HepG2 (cell line): ENCODE data around the gene ELP4. TPM values are rescaled to one million over a fixed set of nuclear protein-coding genes. Genes with fewer than 3 reads are reported as not detected.

Source experiments
- ATAC-seq: fragments of 200-7000 bp; cut with Tn5 transposase; 3 replicates; pipeline ENCODE4 v1.9.1; 2020; ENCODE audit warnings: mild to moderate bottlenecking, moderate library complexity
- BruUV-seq: library from RNA; stranded (reverse); fragments of 400-500 nt; replicated peaks from 2 replicates; lab custom pipeline; 2021; lab: Mats Ljungman, UMichigan
- CTCF ChIA-PET: fragments of 300-600 bp; formaldehyde crosslinking; extraction: SDS; loops from one replicate; lab custom pipeline; 2021; ENCODE audit warnings: low total read pairs, inconsistent platforms, low intra/inter-chr PET ratio; lab: Yijun Ruan, JAX
- POLR2A ChIA-PET: fragments of 350-600 bp; sonication (Branson Sonifier 250); formaldehyde crosslinking; loops from one replicate; lab custom pipeline; 2020; ENCODE audit warnings: antibody characterized with exemption, inconsistent platforms; lab: Yijun Ruan, JAX
- DNase-seq: peaks from one replicate; pipeline ENCODE4 v3.0.0-alpha.2; 2015; ENCODE audit warnings: low spot score
- FAIRE-seq: peaks from 3 replicates; lab custom pipeline; 2011; peaks lifted over from hg19 to GRCh38; lab: Jason Lieb, UNC
- H2AFZ ChIP-seq: one replicate; pipeline ENCODE4 v1.6.1; 2011; ENCODE audit warnings: low read length, inconsistent platforms
- H3K27ac ChIP-seq: fragments of 300-600 bp; 3 replicates; pipeline ENCODE4 v1.8.0; 2011; ENCODE audit warnings: mixed run types, mild to moderate bottlenecking, mixed read lengths, low read length, inconsistent platforms; ENCODE audit not compliant: insufficient read depth; ENCODE audit errors: extremely low read length
- H3K27me3 ChIP-seq, 2 experiments: fragments of 200-600 bp in 1 of 2; 2 replicates in 1 of 2; 3 replicates in 1 of 2; pipeline versions ENCODE4 v1.6.0 to v1.8.0; 2011; ENCODE audit warnings: low read length in 2 of 2, mild to moderate bottlenecking in 2 of 2, moderate library complexity in 2 of 2, inconsistent platforms in 1 of 2; ENCODE audit not compliant: insufficient read depth in 2 of 2, control insufficient read depth in 1 of 2
- H3K36me3 ChIP-seq, 2 experiments: fragments of 200-600 bp in 1 of 2; replicated peaks in 1 of 2; 2 replicates in 1 of 2; 3 replicates in 1 of 2; pipeline versions ENCODE4 v1.5.1 to v1.8.0; 2011; ENCODE audit warnings: low read length in 2 of 2, inconsistent platforms in 1 of 2; ENCODE audit not compliant: insufficient read depth in 2 of 2, control insufficient read depth in 1 of 2
- H3K4me1 ChIP-seq: 2 replicates; pipeline ENCODE4 v1.5.1; 2012; ENCODE audit warnings: low read length, inconsistent platforms; ENCODE audit not compliant: insufficient read depth
- H3K4me2 ChIP-seq: 2 replicates; pipeline ENCODE4 v1.6.0; 2011; ENCODE audit warnings: low read depth, low read length, inconsistent platforms
- H3K4me3 ChIP-seq, 3 experiments: fragments of 200-600 bp in 1 of 3; sonication (generic), shearing (Covaris generic) in 1 of 3; replicated peaks in 1 of 3; 2 replicates each; pipeline ENCODE4 v1.5.1; 2011 to 2016; ENCODE audit warnings: low read length in 3 of 3, inconsistent platforms in 2 of 3, low read depth in 2 of 3, mild to moderate bottlenecking in 2 of 3, control low read depth in 1 of 3, mixed read lengths in 1 of 3; ENCODE audit not compliant: insufficient read depth in 1 of 3
- H3K79me2 ChIP-seq: one replicate; pipeline ENCODE4 v1.6.1; 2011; ENCODE audit warnings: low read length, inconsistent platforms; ENCODE audit not compliant: insufficient read depth
- H3K9ac ChIP-seq: 2 replicates; pipeline ENCODE4 v1.6.0; 2011; ENCODE audit warnings: mild to moderate bottlenecking, low read depth, low read length, inconsistent platforms; ENCODE audit not compliant: insufficient read depth
- H3K9me3 ChIP-seq: 2 replicates; pipeline ENCODE4 v1.5.1; 2012; ENCODE audit warnings: mild to moderate bottlenecking, low read length
- H4K20me1 ChIP-seq: 2 replicates; pipeline ENCODE4 v1.6.0; 2011; ENCODE audit warnings: inconsistent platforms, mild to moderate bottlenecking, low read length, moderate library complexity; ENCODE audit not compliant: insufficient read depth
- ARNTL ChIP-seq: sonication (generic); formaldehyde crosslinking; IDR thresholded peaks from 2 replicates; pipeline ENCODE4 v1.4.0; 2020; ENCODE audit warnings: mild to moderate bottlenecking, missing genetic modification reagents
- HNF1B ChIP-seq: sonication (generic); formaldehyde crosslinking; IDR thresholded peaks from 2 replicates; pipeline ENCODE4 v1.5.1; 2020; ENCODE audit warnings: mild to moderate bottlenecking, moderate library complexity, missing genetic modification reagents
- MED8 ChIP-seq: sonication (generic); formaldehyde crosslinking; IDR thresholded peaks from 2 replicates; pipeline ENCODE4 v1.8.1; 2023; ENCODE audit warnings: mild to moderate bottlenecking, missing genetic modification reagents; ENCODE audit not compliant: insufficient replicate concordance
- NPAS2 ChIP-seq: sonication (generic); formaldehyde crosslinking; IDR thresholded peaks from 2 replicates; pipeline ENCODE4 v1.8.0; 2022; ENCODE audit warnings: mild to moderate bottlenecking, missing genetic modification reagents, borderline replicate concordance
- POGZ ChIP-seq: sonication (generic); formaldehyde crosslinking; IDR thresholded peaks from 2 replicates; pipeline ENCODE4 v1.4.0; 2020; ENCODE audit warnings: mild to moderate bottlenecking, missing genetic modification reagents
- YEATS4 ChIP-seq: sonication (generic); formaldehyde crosslinking; IDR thresholded peaks from 2 replicates; pipeline ENCODE4 v1.4.0; 2020; ENCODE audit warnings: missing genetic modification reagents, borderline replicate concordance
- ZKSCAN1 ChIP-seq: fragments of 150-350 bp; IDR thresholded peaks from 2 replicates; pipeline ENCODE4 v1.6.1; 2014; ENCODE audit warnings: low read length
- ZNF235 ChIP-seq: sonication (generic); formaldehyde crosslinking; IDR thresholded peaks from 2 replicates; pipeline ENCODE4 v1.8.1; 2023; ENCODE audit warnings: mild to moderate bottlenecking, missing genetic modification reagents, borderline replicate concordance
- ZNF766 ChIP-seq: sonication (generic); formaldehyde crosslinking; IDR thresholded peaks from 2 replicates; pipeline ENCODE4 v1.5.0; 2020; ENCODE audit warnings: missing genetic modification reagents, borderline replicate concordance
- ZNF776 ChIP-seq: sonication (generic); formaldehyde crosslinking; IDR thresholded peaks from 2 replicates; pipeline ENCODE4 v1.4.0; 2020; ENCODE audit warnings: mild to moderate bottlenecking, missing genetic modification reagents
- WGBS: methylation state at CpG from one replicate; pipeline ENCODE4 v1.1.6; 2017; ENCODE audit warnings: low lambda C conversion rate; 5-methylcytosine and 5-hydroxymethylcytosine counted together
- in situ Hi-C: cut with HindIII; loops from 2 replicates; pipeline ENCODE4 v1.10.0; 2017; ENCODE audit warnings: low pct_unique_long_range_greater_than_20kb; ENCODE audit not compliant: extremely low pct_ligation_motif_present
- intact Hi-C: fragments of 100-400 bp; cut with micrococcal nuclease; formaldehyde crosslinking; loops from one replicate; pipeline ENCODE4 v1.10.0; 2022; ENCODE audit not compliant: unreplicated experiment
- polyA plus RNA-seq, 8 experiments: library from polyadenylated mRNA; depleted of rRNA in 3 of 8; stranded (reverse) in 7 of 8; unstranded in 1 of 8; fragments of >200 nt; fragmentation: Illumina TruSeq in 4 of 8; extraction: Trizol in 4 of 8; gene quantifications; 2 replicates each; pipeline versions ENCODE4 v1.2.1 to v1.2.3, GENCODE V29; 2011 to 2016; ENCODE audit warnings: low read depth in 4 of 8, missing spikeins in 1 of 8, mixed read lengths in 1 of 8; ENCODE audit not compliant: insufficient read depth in 1 of 8
- total RNA-seq, 5 experiments: library from RNA; depleted of rRNA; stranded (reverse); fragments of >200 nt; fragmentation: Illumina TruSeq; extraction: Trizol; gene quantifications; 2 replicates each; pipeline ENCODE4 v1.2.3, GENCODE V29; 2016; ENCODE audit warnings: low read depth in 1 of 5
- TF ChIP-seq, protein P1 (sequence below): sonication (generic); formaldehyde crosslinking; IDR thresholded peaks from 2 replicates; pipeline ENCODE4 v1.5.0; 2020; ENCODE audit warnings: missing genetic modification reagents
- TF ChIP-seq, protein P2 (sequence below): sonication (generic); formaldehyde crosslinking; IDR thresholded peaks from 2 replicates; pipeline ENCODE4 v1.5.0; 2020; ENCODE audit warnings: mild to moderate bottlenecking, missing genetic modification reagents, borderline replicate concordance

ELP4 gene
- total and polyA plus RNA-seq, 2 of the 13 experiments (the other 11 are each of a cell fraction or from before 2014, with no cell fraction given) = 12.8 to 19.1 TPM

GRCh38 chr11:31761636-31762035 is 252.1 kb downstream of the ELP4 start:
- ATAC-seq = no peak
- Histone ChIP-seq H3K79me2 (no peaks in the 10 kb centered on the region), H3K4me3 (no peak overlapping the region), H3K27me3 (no peaks in the 10 kb centered on the region), H3K9me3 (no peaks in the 10 kb centered on the region), H3K4me2 (no peak overlapping the region), H3K36me3 (no peaks in the 10 kb centered on the region), H3K4me1 (no peaks in the 10 kb centered on the region), H2AFZ (no peak overlapping the region), H4K20me1 (no peaks in the 10 kb centered on the region), H3K27ac (no peak overlapping the region), H3K9ac (no peak overlapping the region)
- FAIRE-seq = no peak
- WGBS = 96% methylated on average over 1 of the region's 1 CpG
- CTCF ChIA-PET = no interaction called here
- no TSS peak for BruUV-seq
- in situ Hi-C loops (no loop called here), intact Hi-C loops (no loop called here)
- no peak for DNase-seq
- POLR2A ChIA-PET = no interaction called here
- TF ChIP-seq, protein P1, sequence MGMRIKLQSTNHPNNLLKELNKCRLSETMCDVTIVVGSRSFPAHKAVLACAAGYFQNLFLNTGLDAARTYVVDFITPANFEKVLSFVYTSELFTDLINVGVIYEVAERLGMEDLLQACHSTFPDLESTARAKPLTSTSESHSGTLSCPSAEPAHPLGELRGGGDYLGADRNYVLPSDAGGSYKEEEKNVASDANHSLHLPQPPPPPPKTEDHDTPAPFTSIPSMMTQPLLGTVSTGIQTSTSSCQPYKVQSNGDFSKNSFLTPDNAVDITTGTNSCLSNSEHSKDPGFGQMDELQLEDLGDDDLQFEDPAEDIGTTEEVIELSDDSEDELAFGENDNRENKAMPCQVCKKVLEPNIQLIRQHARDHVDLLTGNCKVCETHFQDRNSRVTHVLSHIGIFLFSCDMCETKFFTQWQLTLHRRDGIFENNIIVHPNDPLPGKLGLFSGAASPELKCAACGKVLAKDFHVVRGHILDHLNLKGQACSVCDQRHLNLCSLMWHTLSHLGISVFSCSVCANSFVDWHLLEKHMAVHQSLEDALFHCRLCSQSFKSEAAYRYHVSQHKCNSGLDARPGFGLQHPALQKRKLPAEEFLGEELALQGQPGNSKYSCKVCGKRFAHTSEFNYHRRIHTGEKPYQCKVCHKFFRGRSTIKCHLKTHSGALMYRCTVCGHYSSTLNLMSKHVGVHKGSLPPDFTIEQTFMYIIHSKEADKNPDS (CRISPR knock-in tag) = no peak
- TF ChIP-seq NPAS2 (CRISPR knock-in tag) = no peak
- TF ChIP-seq, protein P2, sequence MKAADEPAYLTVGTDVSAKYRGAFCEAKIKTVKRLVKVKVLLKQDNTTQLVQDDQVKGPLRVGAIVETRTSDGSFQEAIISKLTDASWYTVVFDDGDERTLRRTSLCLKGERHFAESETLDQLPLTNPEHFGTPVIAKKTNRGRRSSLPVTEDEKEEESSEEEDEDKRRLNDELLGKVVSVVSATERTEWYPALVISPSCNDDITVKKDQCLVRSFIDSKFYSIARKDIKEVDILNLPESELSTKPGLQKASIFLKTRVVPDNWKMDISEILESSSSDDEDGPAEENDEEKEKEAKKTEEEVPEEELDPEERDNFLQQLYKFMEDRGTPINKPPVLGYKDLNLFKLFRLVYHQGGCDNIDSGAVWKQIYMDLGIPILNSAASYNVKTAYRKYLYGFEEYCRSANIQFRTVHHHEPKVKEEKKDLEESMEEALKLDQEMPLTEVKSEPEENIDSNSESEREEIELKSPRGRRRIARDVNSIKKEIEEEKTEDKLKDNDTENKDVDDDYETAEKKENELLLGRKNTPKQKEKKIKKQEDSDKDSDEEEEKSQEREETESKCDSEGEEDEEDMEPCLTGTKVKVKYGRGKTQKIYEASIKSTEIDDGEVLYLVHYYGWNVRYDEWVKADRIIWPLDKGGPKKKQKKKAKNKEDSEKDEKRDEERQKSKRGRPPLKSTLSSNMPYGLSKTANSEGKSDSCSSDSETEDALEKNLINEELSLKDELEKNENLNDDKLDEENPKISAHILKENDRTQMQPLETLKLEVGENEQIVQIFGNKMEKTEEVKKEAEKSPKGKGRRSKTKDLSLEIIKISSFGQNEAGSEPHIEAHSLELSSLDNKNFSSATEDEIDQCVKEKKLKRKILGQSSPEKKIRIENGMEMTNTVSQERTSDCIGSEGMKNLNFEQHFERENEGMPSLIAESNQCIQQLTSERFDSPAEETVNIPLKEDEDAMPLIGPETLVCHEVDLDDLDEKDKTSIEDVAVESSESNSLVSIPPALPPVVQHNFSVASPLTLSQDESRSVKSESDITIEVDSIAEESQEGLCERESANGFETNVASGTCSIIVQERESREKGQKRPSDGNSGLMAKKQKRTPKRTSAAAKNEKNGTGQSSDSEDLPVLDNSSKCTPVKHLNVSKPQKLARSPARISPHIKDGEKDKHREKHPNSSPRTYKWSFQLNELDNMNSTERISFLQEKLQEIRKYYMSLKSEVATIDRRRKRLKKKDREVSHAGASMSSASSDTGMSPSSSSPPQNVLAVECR (CRISPR knock-in tag) = no peak
- TF ChIP-seq ZNF766 (CRISPR knock-in tag) = no peak
- TF ChIP-seq POGZ (CRISPR knock-in tag) = no peak
- TF ChIP-seq ARNTL (CRISPR knock-in tag) = no peak
- TF ChIP-seq ZNF235 (CRISPR knock-in tag) = no peak
- no peak for TF ChIP-seq ZKSCAN1
- TF ChIP-seq HNF1B (CRISPR knock-in tag) = no peak
- TF ChIP-seq ZNF776 = no peak
- no peak for TF ChIP-seq MED8 (CRISPR knock-in tag)
- no peak for TF ChIP-seq YEATS4 (CRISPR knock-in tag)
